Ovary (tissue), 3 donors: Measurements from ENCODE around the gene JARID2.

Source experiments
- CTCF ChIP-seq, 3 donors: fragments of 450-650 bp in 2 of 3; fragments of 200-600 bp in 1 of 3; IDR thresholded peaks; one replicate each; pipeline versions ENCODE4 v1.5.1 to v1.8.0; 2016 to 2022; ENCODE audit warnings: antibody characterized with exemption in 3 of 3, mild to moderate bottlenecking in 1 of 3
- EP300 ChIP-seq: sonication (generic); formaldehyde crosslinking; IDR thresholded peaks from one replicate; pipeline ENCODE4 v1.6.1; 2017; ENCODE audit warnings: antibody characterized with exemption
- POLR2A ChIP-seq: fragments of 450-650 bp; IDR thresholded peaks from one replicate; pipeline ENCODE4 v1.6.1; 2017; ENCODE audit warnings: antibody characterized with exemption, mild to moderate bottlenecking, moderate library complexity
- donor health status: DM: no; HTN: no; CAD: no.

- no peak for TF ChIP-seq CTCF (IDR thresholded peaks at IDR 0.05)
- no peak for TF ChIP-seq EP300
- no peak for TF ChIP-seq POLR2A
These were observed 109.8 kb downstream of the JARID2 start for GRCh38 chr6:15355683-15356099.
